ENCODE data around the gene WRAP73. TPM values are rescaled to one million over a fixed set of nuclear protein-coding genes. Genes with fewer than 3 reads are reported as not detected.
A peak's percentile ranks its signal among the peaks of the same experiment; 100 is the strongest.

The WRAP73 gene
- total and polyA plus RNA-seq, 9 of the 15 experiments (the other 6 are each of a cell fraction or from before 2014, with no cell fraction given): 4.3 to 51.8 (median 30.1) TPM

- ChIA-PET POLR2A (no interaction called here), CTCF (ENCODE audit: low intra/inter-chr PET ratio) (no interaction called here)
- Histone ChIP-seq H3K4me3 (no peak within 1 kb of the TSS), H3K9me3 (replicated peaks; ENCODE audit: control insufficient read depth, insufficient read depth, low read depth, low read length) (no peaks in the 10 kb centered on the region), H3K79me2 (ENCODE audit: control insufficient read depth, insufficient read depth, low read length) (no peaks in the 10 kb centered on the region), H3K27ac (ENCODE audit: extremely low read depth, low read depth, low read length) (no peak within 1 kb of the TSS), H3K9ac (ENCODE audit: insufficient read depth in 1 of 2, low read depth in 2 of 2, low read length in 2 of 2) (no peak within 1 kb of the TSS), H4K20me1 (replicated peaks; ENCODE audit: control insufficient read depth, insufficient read depth, low read length) (peaks cover 25% of the 10 kb centered on the region), H3K4me1 (replicated peaks in 1 of 2; ENCODE audit: control insufficient read depth in 2 of 2, insufficient read depth in 2 of 2, low read length in 2 of 2) (peaks cover 4 to 23% of the 10 kb centered on the region in 2 experiments; a peak in 3 of 5 replicates), H3K9me1 (ENCODE audit: control insufficient read depth, insufficient read depth, low read length) (no peaks in the 10 kb centered on the region), H3K27me3 (ENCODE audit: control insufficient read depth in 2 of 2, insufficient read depth in 2 of 2, low read length in 2 of 2) (peaks cover 22 to 82% of the 10 kb centered on the region in 2 experiments; a peak in 4 of 5 replicates), H3K4me2 (ENCODE audit: insufficient read depth, low read length) (no peak within 1 kb of the TSS), H2AFZ (ENCODE audit: low read depth, low read length) (no peak within 1 kb of the TSS), H3K36me3 (ENCODE audit: control insufficient read depth, insufficient read depth, low read length) (no peaks in the 10 kb centered on the region)
- in situ Hi-C loops (cut with MboI) (no loop called here), intact Hi-C loops (cut with micrococcal nuclease) (no loop called here)
- peak; percentile 69 to 94 (median 86) for DNase-seq (ENCODE audit: extremely low read depth in 1 of 4, low spot score in 3 of 4)
- no peak for FAIRE-seq
- no TSS peak for BruUV-seq (replicated peaks)
- ATAC-seq: peak; percentile 76
- 18% methylated on average over 45 of the region's 87 CpGs for WGBS (ENCODE audit: insufficient coverage, low coverage, missing lambda C conversion rate)
- no peak for TF ChIP-seq ZNF436 (CRISPR knock-in tag; IDR thresholded peaks at IDR 0.05)
- no peak for TF ChIP-seq ZNF274 (IDR thresholded peaks at IDR 0.05; ENCODE audit: borderline replicate concordance, low read depth, low read length)
- TF ChIP-seq EHMT2 (IDR thresholded peaks at IDR 0.05): no peak
- TF ChIP-seq RCOR1 (IDR thresholded peaks at IDR 0.05; ENCODE audit: borderline replicate concordance in 1 of 2, low read depth in 2 of 2, low read length in 2 of 2): no peak
- no peak for TF ChIP-seq TCF7 (IDR thresholded peaks at IDR 0.05; ENCODE audit: borderline replicate concordance)
- TF ChIP-seq PCBP1 (IDR thresholded peaks at IDR 0.05; ENCODE audit: low read depth, low read length, poor library complexity, severe bottlenecking): peak; percentile 39
- peak in 1 of 2 experiments; percentile 7 for TF ChIP-seq E2F6 (IDR thresholded peaks at IDR 0.05; ENCODE audit: borderline replicate concordance in 1 of 2, extremely low read depth in 1 of 2, insufficient read depth in 1 of 2, insufficient read length in 1 of 2, low read depth in 1 of 2, low read length in 1 of 2, poor library complexity in 1 of 2, severe bottlenecking in 1 of 2)
- TF ChIP-seq, protein P1, sequence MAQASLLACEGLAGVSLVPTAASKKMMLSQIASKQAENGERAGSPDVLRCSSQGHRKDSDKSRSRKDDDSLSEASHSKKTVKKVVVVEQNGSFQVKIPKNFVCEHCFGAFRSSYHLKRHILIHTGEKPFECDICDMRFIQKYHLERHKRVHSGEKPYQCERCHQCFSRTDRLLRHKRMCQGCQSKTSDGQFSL (CRISPR knock-in tag; IDR thresholded peaks at IDR 0.05): no peak
- TF ChIP-seq, protein P1 (tag; IDR thresholded peaks at IDR 0.05): no peak
- TF ChIP-seq, protein P2, sequence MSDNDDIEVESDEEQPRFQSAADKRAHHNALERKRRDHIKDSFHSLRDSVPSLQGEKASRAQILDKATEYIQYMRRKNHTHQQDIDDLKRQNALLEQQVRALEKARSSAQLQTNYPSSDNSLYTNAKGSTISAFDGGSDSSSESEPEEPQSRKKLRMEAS (CRISPR knock-in tag; IDR thresholded peaks at IDR 0.05): peak; percentile 10; the same call in 1 of the 2 replicates
- TF ChIP-seq, protein P3, sequence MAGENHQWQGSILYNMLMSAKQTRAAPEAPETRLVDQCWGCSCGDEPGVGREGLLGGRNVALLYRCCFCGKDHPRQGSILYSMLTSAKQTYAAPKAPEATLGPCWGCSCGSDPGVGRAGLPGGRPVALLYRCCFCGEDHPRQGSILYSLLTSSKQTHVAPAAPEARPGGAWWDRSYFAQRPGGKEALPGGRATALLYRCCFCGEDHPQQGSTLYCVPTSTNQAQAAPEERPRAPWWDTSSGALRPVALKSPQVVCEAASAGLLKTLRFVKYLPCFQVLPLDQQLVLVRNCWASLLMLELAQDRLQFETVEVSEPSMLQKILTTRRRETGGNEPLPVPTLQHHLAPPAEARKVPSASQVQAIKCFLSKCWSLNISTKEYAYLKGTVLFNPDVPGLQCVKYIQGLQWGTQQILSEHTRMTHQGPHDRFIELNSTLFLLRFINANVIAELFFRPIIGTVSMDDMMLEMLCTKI (IDR thresholded peaks at IDR 0.05; ENCODE audit: partially characterized antibody): no peak
Measured at GRCh38 chr1:3611170-3612019, 38.5 kb downstream of the WRAP73 start, which contains the start of gene MEGF6. MEGF6 (minus strand) TSS chr1:3611508; CDS start chr1:3611268, 240 bp downstream.
